Uterus (tissue), 2 donors: ENCODE data around the gene ACMSD.

Source experiments
- CTCF ChIP-seq, 4 experiments: fragments of 200-600 bp in 2 of 4; fragments of 450-650 bp in 2 of 4; sonication (generic) in 2 of 4; IDR thresholded peaks; one replicate each; pipeline ENCODE4 v1.5.1; 2016 to 2019; ENCODE audit warnings: antibody characterized with exemption in 4 of 4, mild to moderate bottlenecking in 2 of 4, moderate library complexity in 1 of 4
- POLR2A ChIP-seq, 2 donors: fragments of 450-650 bp; IDR thresholded peaks; one replicate each; pipeline ENCODE4 v1.6.1; 2016; ENCODE audit warnings: antibody characterized with exemption in 2 of 2, mild to moderate bottlenecking in 1 of 2, moderate library complexity in 1 of 2

- TF ChIP-seq CTCF (IDR thresholded peaks at IDR 0.05) (peak; percentile 18 to 57 (median 33)), POLR2A (IDR thresholded peaks at IDR 0.05) (peak; percentile 48 to 54)
These were observed 79.6 kb downstream of the ACMSD start for GRCh38 chr2:134917888-134918525.
